Esophagus (tissue), 2 donors: ENCODE results near the gene SPCS2. TPM values are rescaled to one million over a fixed set of nuclear protein-coding genes. Genes with fewer than 3 reads are reported as not detected.
"Not testable (repeated sequence)": the region's sequence is repeated elsewhere in the genome, so short reads cannot be mapped to it uniquely, and the experiment has no call there.

Source experiments
- H3K27ac ChIP-seq, 2 donors: one replicate each; pipeline ENCODE4 v1.5.1; 2013; ENCODE audit warnings: low read depth in 2 of 2, mild to moderate bottlenecking in 2 of 2, inconsistent platforms in 1 of 2, low read length in 1 of 2, moderate library complexity in 1 of 2
- H3K27me3 ChIP-seq, 2 donors: one replicate each; pipeline ENCODE4 v1.6.1; 2013; ENCODE audit warnings: low read length in 2 of 2, control low read depth in 1 of 2, mild to moderate bottlenecking in 1 of 2; ENCODE audit not compliant: insufficient read depth in 2 of 2, control insufficient read depth in 1 of 2
- H3K36me3 ChIP-seq, 2 donors: one replicate each; pipeline ENCODE4 v1.6.1; 2013; ENCODE audit warnings: low read length in 1 of 2; ENCODE audit not compliant: control insufficient read depth in 2 of 2, insufficient read depth in 2 of 2
- H3K4me1 ChIP-seq, 2 donors: one replicate each; pipeline ENCODE4 v1.6.1; 2013; ENCODE audit warnings: low read length in 1 of 2; ENCODE audit not compliant: control insufficient read depth in 2 of 2, insufficient read depth in 2 of 2
- H3K4me3 ChIP-seq, 2 donors: one replicate each; pipeline ENCODE4 v1.5.1; 2013; ENCODE audit warnings: low read length in 2 of 2, mild to moderate bottlenecking in 2 of 2, low read depth in 1 of 2, moderate library complexity in 1 of 2
- H3K9me3 ChIP-seq, 2 donors: one replicate each; pipeline ENCODE4 v1.6.1; 2013; ENCODE audit warnings: mild to moderate bottlenecking in 2 of 2, low read depth in 1 of 2, low read length in 1 of 2, moderate library complexity in 1 of 2; ENCODE audit not compliant: control insufficient read depth in 2 of 2, insufficient read depth in 1 of 2
- WGBS, 2 donors: extraction: QIAGEN DNeasy Blood & Tissue Kit; methylation state at CpG; one replicate each; pipeline ENCODE4 v1.1.7; 2013; 5-methylcytosine and 5-hydroxymethylcytosine counted together
- polyA plus RNA-seq, 2 donors: library from polyadenylated mRNA; stranded (reverse); fragments of 200-250 nt; gene quantifications; one replicate each; pipeline ENCODE4 v1.2.3, GENCODE V29; 2013
- donor health status: healthy with polysubstance abuse.
- donor health status: Bipolar disorder and iron deficiency.

The SPCS2 gene
- polyA plus RNA-seq, 2 donors: 86.6 to 95.2 TPM

GRCh38 chr11:74957937-74958629 lies 9.0 kb downstream of the SPCS2 start:
- Histone ChIP-seq H3K27me3 (no peaks in the 10 kb centered on the region), H3K9me3 (no peaks in the 10 kb centered on the region), H3K27ac (no peak overlapping the region), H3K4me3 (no peak overlapping the region), H3K4me1 (no peaks in the 10 kb centered on the region), H3K36me3 (no peaks in the 10 kb centered on the region)
- 98% methylated on average over 1 of the region's 1 CpG for WGBS, 2 donors

GRCh38 chr11:74960128-74960527 lies 11.1 kb downstream of the SPCS2 start:
- H3K36me3 ChIP-seq, H3K4me1 ChIP-seq, H3K27me3 ChIP-seq, H3K27ac ChIP-seq, H3K4me3 ChIP-seq, H3K9me3 ChIP-seq: not testable (repeated sequence)
- 95% methylated on average over 6 of the region's 6 CpGs for WGBS, 2 donors

DNA sequence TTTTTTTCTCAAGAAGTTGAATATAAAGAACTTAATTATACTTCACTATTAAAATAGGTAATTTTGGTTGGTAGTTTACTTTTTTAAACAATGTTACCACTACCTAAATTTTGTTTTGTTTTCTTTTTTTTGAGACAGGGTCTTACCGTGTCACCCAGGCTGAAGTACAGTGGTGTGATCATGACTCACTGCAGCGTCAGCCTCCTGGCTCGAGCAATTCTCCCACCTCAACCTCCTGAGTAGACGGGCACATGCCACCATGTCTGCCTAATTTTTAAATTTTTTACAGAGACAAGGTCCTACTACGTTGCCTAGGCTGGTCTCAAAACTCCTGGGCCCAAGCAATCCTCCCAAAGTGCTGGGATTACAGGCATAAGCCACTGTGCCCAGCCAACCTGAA lies 17.6 kb downstream of the SPCS2 start:
- WGBS, 2 donors: 87 to 89% methylated on average over 5 of the region's 5 CpGs
- H3K9me3 ChIP-seq: no peaks in the 10 kb centered on the region

GRCh38 chr11:74970852-74971395 lies 21.9 kb downstream of the SPCS2 start:
- Histone ChIP-seq H3K4me3 (no peak overlapping the region), H3K36me3 (peaks cover 12 to 13% of the 10 kb centered on the region in 2 donors), H3K4me1 (no peaks in the 10 kb centered on the region), H3K27me3 (no peaks in the 10 kb centered on the region), H3K9me3 (no peaks in the 10 kb centered on the region), H3K27ac (no peak overlapping the region)
- 79 to 87% methylated on average over 1 of the region's 1 CpG for WGBS, 2 donors

More for the DNA sequence above, 17.6 kb downstream of the SPCS2 start:
- Histone ChIP-seq H3K4me1 (no peaks in the 10 kb centered on the region), H3K27me3 (no peaks in the 10 kb centered on the region), H3K36me3 (peaks cover 2 to 5% of the 10 kb centered on the region in 2 donors), H3K27ac (no peak overlapping the region), H3K4me3 (no peak overlapping the region)

GRCh38 chr11:74971424-74971823 lies 22.4 kb downstream of the SPCS2 start:
- no peak overlapping the region for H3K4me3 ChIP-seq
- 86 to 91% methylated on average over 6 of the region's 6 CpGs for WGBS, 2 donors
- no peaks in the 10 kb centered on the region for H3K27me3 ChIP-seq
- H3K9me3 ChIP-seq: no peaks in the 10 kb centered on the region
- no peaks in the 10 kb centered on the region for H3K4me1 ChIP-seq
- no peak overlapping the region for H3K27ac ChIP-seq
- peaks cover 12 to 13% of the 10 kb centered on the region in 2 donors for H3K36me3 ChIP-seq

DNA sequence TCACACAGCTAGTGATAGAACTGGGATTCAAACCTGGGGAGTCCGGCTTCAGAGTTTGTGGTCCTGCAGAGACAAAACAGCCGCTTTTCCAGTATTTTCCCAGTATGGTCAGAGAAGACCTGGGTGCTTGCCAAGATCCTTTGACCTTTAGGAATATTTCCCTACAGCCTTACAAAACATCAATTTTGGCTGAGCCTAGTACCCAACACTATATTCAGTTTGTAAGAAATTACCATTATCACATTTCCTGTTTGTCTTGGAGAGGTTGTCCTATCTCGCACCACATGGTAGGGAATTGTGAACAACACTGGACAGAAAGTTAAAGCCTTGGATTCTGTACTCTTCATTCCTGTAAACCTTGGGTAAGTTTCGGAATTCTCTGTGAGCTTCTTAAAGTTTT lies 29.0 kb downstream of the SPCS2 start:
- Histone ChIP-seq H3K4me3 (no peak overlapping the region), H3K27ac (no peak overlapping the region), H3K27me3 (no peaks in the 10 kb centered on the region), H3K9me3 (no peaks in the 10 kb centered on the region), H3K4me1 (no peaks in the 10 kb centered on the region), H3K36me3 (peaks cover 4% of the 10 kb centered on the region in 2 donors)
- 93 to 94% methylated on average over 4 of the region's 4 CpGs for WGBS, 2 donors

DNA sequence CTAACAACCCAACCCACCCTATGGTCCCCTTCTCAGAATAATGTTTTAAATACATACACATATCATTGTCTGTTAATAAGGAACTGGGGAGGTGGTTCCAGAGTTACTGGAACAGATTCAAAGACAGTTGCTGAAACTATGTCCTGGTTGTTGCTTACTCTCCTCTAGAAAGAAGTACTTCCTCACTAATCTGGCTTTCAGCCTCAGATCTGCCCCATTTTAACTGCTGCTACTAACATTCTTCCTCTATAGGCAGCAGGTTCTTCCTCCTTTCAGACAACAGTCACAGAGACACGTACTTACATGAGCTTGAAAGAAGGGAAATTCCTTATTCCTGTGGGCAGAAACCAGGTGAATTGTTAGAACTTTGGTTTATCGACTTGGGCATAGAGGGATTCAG lies 31.6 kb downstream of the SPCS2 start:
- Histone ChIP-seq H3K4me3 (no peak overlapping the region), H3K4me1 (no peaks in the 10 kb centered on the region), H3K27me3 (no peaks in the 10 kb centered on the region), H3K9me3 (no peaks in the 10 kb centered on the region), H3K36me3 (no peaks in the 10 kb centered on the region), H3K27ac (no peak overlapping the region)
- WGBS, 2 donors: 89 to 91% methylated on average over 2 of the region's 2 CpGs

DNA sequence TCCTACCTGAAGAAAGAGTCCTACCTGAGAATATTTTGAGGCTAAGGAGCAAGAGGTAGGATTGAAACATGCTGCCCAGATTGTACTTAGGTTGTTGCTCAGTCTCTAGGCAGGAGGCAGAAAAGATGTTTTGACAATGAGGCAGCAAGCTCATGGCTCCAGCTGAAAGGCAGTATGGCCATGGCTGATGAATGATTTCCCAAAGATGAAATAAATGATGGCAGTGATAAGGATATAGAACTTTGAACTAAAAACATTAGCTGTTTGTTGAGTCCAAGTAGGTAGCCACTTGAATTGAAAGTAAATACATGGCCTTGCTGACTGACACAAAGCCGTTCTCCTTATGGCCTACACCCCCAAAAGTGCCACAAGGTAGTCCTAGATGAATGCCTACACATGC lies 32.8 kb downstream of the SPCS2 start:
- Histone ChIP-seq H3K36me3 (no peaks in the 10 kb centered on the region), H3K27ac (no peak overlapping the region), H3K9me3 (no peaks in the 10 kb centered on the region), H3K27me3 (no peaks in the 10 kb centered on the region), H3K4me1 (no peaks in the 10 kb centered on the region), H3K4me3 (no peak overlapping the region)
- WGBS, 2 donors: 90 to 100% methylated on average over 1 of the region's 1 CpG

DNA sequence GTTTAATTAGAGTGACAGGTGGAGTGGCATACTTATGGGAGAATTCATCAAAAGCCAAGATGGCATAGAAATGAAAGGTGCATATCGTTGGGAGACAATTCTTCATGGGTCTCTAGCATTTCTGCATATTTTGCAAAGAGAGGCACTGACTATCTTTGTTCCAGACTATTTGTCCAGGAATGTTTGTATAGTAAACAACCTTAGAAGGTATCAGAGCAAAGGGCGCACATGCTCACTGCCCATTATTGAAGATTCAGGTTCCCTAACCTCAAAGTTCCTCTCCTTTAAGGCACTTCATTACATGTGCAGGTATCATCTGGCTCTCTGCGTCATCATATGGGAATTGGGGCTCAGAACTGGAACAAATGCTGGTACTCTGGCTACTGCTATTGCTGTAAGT lies 35.0 kb downstream of the SPCS2 start:
- Histone ChIP-seq H3K36me3 (no peaks in the 10 kb centered on the region), H3K4me1 (peaks cover 0 to 2% of the 10 kb centered on the region in 2 donors), H3K27ac (no peak overlapping the region), H3K9me3 (no peaks in the 10 kb centered on the region), H3K4me3 (no peak overlapping the region), H3K27me3 (no peaks in the 10 kb centered on the region)
- 85 to 87% methylated on average over 3 of the region's 3 CpGs for WGBS, 2 donors

- Histone ChIP-seq H3K4me1 (peaks cover 0 to 2% of the 10 kb centered on the region in 2 donors), H3K36me3 (no peaks in the 10 kb centered on the region), H3K4me3 (no peak overlapping the region), H3K27ac (no peak overlapping the region), H3K27me3 (no peaks in the 10 kb centered on the region), H3K9me3 (no peaks in the 10 kb centered on the region)
- WGBS, 2 donors: 86 to 96% methylated on average over 2 of the region's 2 CpGs
These were observed 35.7 kb downstream of the SPCS2 start for GRCh38 chr11:74984730-74985129.
